ENCODE results near the gene COL24A1.
"Not testable (repeated sequence)": the region's sequence is repeated elsewhere in the genome, so short reads cannot be mapped to it uniquely, and the experiment has no call there.

Gene COL24A1

GRCh38 chr1:85888921-85889320 lies 267.7 kb downstream of the COL24A1 start:
- no peak for DNase-seq
- H3K4me1 Mint-ChIP-seq, result no peaks in the 10 kb centered on the region
- H3K27ac Mint-ChIP-seq, result no peak overlapping the region
- H3K27me3 Mint-ChIP-seq, result no peaks in the 10 kb centered on the region
- H3K9me3 Mint-ChIP-seq, result no peaks in the 10 kb centered on the region
- ATAC-seq, result no peak
- no peak overlapping the region for H3K4me3 Mint-ChIP-seq
- H3K36me3 Mint-ChIP-seq (ENCODE audit: low read depth), result no peaks in the 10 kb centered on the region

- Mint-ChIP-seq H3K9me3 (no peaks in the 10 kb centered on the region), H3K4me1 (no peaks in the 10 kb centered on the region), H3K4me3 (no peak overlapping the region), H3K27ac (no peak overlapping the region), H3K36me3 (ENCODE audit: low read depth) (no peaks in the 10 kb centered on the region), H3K27me3 (peaks cover 2% of the 10 kb centered on the region)
- DNase-seq (no peak), ATAC-seq (no peak)
Observed at GRCh38 chr1:85884372-85885035, 272.1 kb downstream of the COL24A1 start.

GRCh38 chr1:85867189-85867588 lies 289.4 kb downstream of the COL24A1 start:
- Mint-ChIP-seq H3K36me3 (ENCODE audit: low read depth) (no peaks in the 10 kb centered on the region), H3K27me3 (no peaks in the 10 kb centered on the region), H3K27ac (no peak overlapping the region), H3K4me3 (no peak overlapping the region), H3K9me3 (no peaks in the 10 kb centered on the region), H3K4me1 (no peaks in the 10 kb centered on the region)
- ATAC-seq, result no peak
- no peak for DNase-seq

GRCh38 chr1:85865213-85865612 lies 291.4 kb downstream of the COL24A1 start:
- DNase-seq, result no peak
- Mint-ChIP-seq H3K27ac (no peak overlapping the region), H3K4me3 (no peak overlapping the region), H3K27me3 (no peaks in the 10 kb centered on the region), H3K36me3 (ENCODE audit: low read depth) (no peaks in the 10 kb centered on the region), H3K4me1 (no peaks in the 10 kb centered on the region), H3K9me3 (peaks cover 4% of the 10 kb centered on the region)
- ATAC-seq, result no peak

GRCh38 chr1:85864727-85865126 lies 291.8 kb downstream of the COL24A1 start:
- peaks cover 4% of the 10 kb centered on the region for H3K9me3 Mint-ChIP-seq
- H3K4me1 Mint-ChIP-seq, result no peaks in the 10 kb centered on the region
- no peaks in the 10 kb centered on the region for H3K36me3 Mint-ChIP-seq (ENCODE audit: low read depth)
- no peak overlapping the region for H3K4me3 Mint-ChIP-seq
- DNase-seq, result no peak
- H3K27ac Mint-ChIP-seq, result no peak overlapping the region
- ATAC-seq, result no peak
- no peaks in the 10 kb centered on the region for H3K27me3 Mint-ChIP-seq

- not testable (repeated sequence) for ATAC-seq; H3K9me3 Mint-ChIP-seq; H3K27me3 Mint-ChIP-seq; H3K36me3 Mint-ChIP-seq (ENCODE audit: low read depth); DNase-seq; H3K4me3 Mint-ChIP-seq; H3K27ac Mint-ChIP-seq; H3K4me1 Mint-ChIP-seq
Observed at GRCh38 chr1:85863639-85864038, 292.9 kb downstream of the COL24A1 start.

GRCh38 chr1:85862456-85862855 lies 294.1 kb downstream of the COL24A1 start:
- no peaks in the 10 kb centered on the region for H3K27me3 Mint-ChIP-seq
- no peak overlapping the region for H3K27ac Mint-ChIP-seq
- H3K9me3 Mint-ChIP-seq, result peaks cover 4% of the 10 kb centered on the region
- DNase-seq (no peak), ATAC-seq (no peak)
- no peak overlapping the region for H3K4me3 Mint-ChIP-seq
- H3K4me1 Mint-ChIP-seq, result no peaks in the 10 kb centered on the region
- H3K36me3 Mint-ChIP-seq (ENCODE audit: low read depth), result no peaks in the 10 kb centered on the region

- no peak overlapping the region for H3K27ac Mint-ChIP-seq
- H3K9me3 Mint-ChIP-seq, result peaks cover 4% of the 10 kb centered on the region
- H3K4me1 Mint-ChIP-seq, result no peaks in the 10 kb centered on the region
- H3K27me3 Mint-ChIP-seq, result no peaks in the 10 kb centered on the region
- ATAC-seq (no peak), DNase-seq (no peak)
- H3K36me3 Mint-ChIP-seq (ENCODE audit: low read depth), result no peaks in the 10 kb centered on the region
- no peak overlapping the region for H3K4me3 Mint-ChIP-seq
Observed at GRCh38 chr1:85857991-85858390, 298.6 kb downstream of the COL24A1 start.

- no peaks in the 10 kb centered on the region for H3K9me3 Mint-ChIP-seq
- H3K36me3 Mint-ChIP-seq (ENCODE audit: low read depth), result no peaks in the 10 kb centered on the region
- DNase-seq, result no peak
- no peak overlapping the region for H3K27ac Mint-ChIP-seq
- H3K4me1 Mint-ChIP-seq, result no peaks in the 10 kb centered on the region
- ATAC-seq, result no peak
- no peak overlapping the region for H3K4me3 Mint-ChIP-seq
- no peaks in the 10 kb centered on the region for H3K27me3 Mint-ChIP-seq
Observed at GRCh38 chr1:85850238-85850637, 306.3 kb downstream of the COL24A1 start.

GRCh38 chr1:85849660-85850059 lies 306.9 kb downstream of the COL24A1 start:
- no peaks in the 10 kb centered on the region for H3K27me3 Mint-ChIP-seq
- H3K27ac Mint-ChIP-seq, result no peak overlapping the region
- H3K36me3 Mint-ChIP-seq (ENCODE audit: low read depth), result no peaks in the 10 kb centered on the region
- no peak for ATAC-seq
- DNase-seq, result no peak
- no peak overlapping the region for H3K4me3 Mint-ChIP-seq
- H3K9me3 Mint-ChIP-seq, result no peaks in the 10 kb centered on the region
- H3K4me1 Mint-ChIP-seq, result no peaks in the 10 kb centered on the region

- Mint-ChIP-seq H3K9me3 (no peaks in the 10 kb centered on the region), H3K36me3 (ENCODE audit: low read depth) (no peaks in the 10 kb centered on the region), H3K27ac (no peak overlapping the region), H3K4me1 (no peaks in the 10 kb centered on the region), H3K27me3 (no peaks in the 10 kb centered on the region), H3K4me3 (no peak overlapping the region)
- DNase-seq (no peak), ATAC-seq (no peak)
Observed at GRCh38 chr1:85847356-85847755, 309.2 kb downstream of the COL24A1 start.

- Mint-ChIP-seq H3K4me3 (no peak overlapping the region), H3K4me1 (no peaks in the 10 kb centered on the region), H3K27me3 (no peaks in the 10 kb centered on the region), H3K9me3 (no peaks in the 10 kb centered on the region), H3K27ac (no peak overlapping the region), H3K36me3 (ENCODE audit: low read depth) (no peaks in the 10 kb centered on the region)
- ATAC-seq (no peak), DNase-seq (no peak)
Observed at GRCh38 chr1:85846706-85847105, 309.9 kb downstream of the COL24A1 start.

GRCh38 chr1:85839459-85839858 lies 317.1 kb downstream of the COL24A1 start:
- no peak overlapping the region for H3K4me3 Mint-ChIP-seq
- H3K36me3 Mint-ChIP-seq (ENCODE audit: low read depth), result no peaks in the 10 kb centered on the region
- ATAC-seq (no peak), DNase-seq (no peak)
- no peaks in the 10 kb centered on the region for H3K27me3 Mint-ChIP-seq
- H3K27ac Mint-ChIP-seq, result no peak overlapping the region
- no peaks in the 10 kb centered on the region for H3K4me1 Mint-ChIP-seq
- H3K9me3 Mint-ChIP-seq, result no peaks in the 10 kb centered on the region

GRCh38 chr1:85838238-85838637 lies 318.3 kb downstream of the COL24A1 start:
- no peak for ATAC-seq
- no peaks in the 10 kb centered on the region for H3K4me1 Mint-ChIP-seq

GRCh38 chr1:85836736-85837135 lies 319.8 kb downstream of the COL24A1 start:
- DNase-seq, result no peak
- ATAC-seq, result no peak
- no peaks in the 10 kb centered on the region for H3K27me3 Mint-ChIP-seq
- H3K36me3 Mint-ChIP-seq (ENCODE audit: low read depth), result no peaks in the 10 kb centered on the region
- H3K27ac Mint-ChIP-seq, result no peak overlapping the region
- no peak overlapping the region for H3K4me3 Mint-ChIP-seq
- no peaks in the 10 kb centered on the region for H3K9me3 Mint-ChIP-seq
- no peaks in the 10 kb centered on the region for H3K4me1 Mint-ChIP-seq

More at GRCh38 chr1:85838238-85838637, 318.3 kb downstream of the COL24A1 start:
- no peaks in the 10 kb centered on the region for H3K36me3 Mint-ChIP-seq (ENCODE audit: low read depth)
- H3K27me3 Mint-ChIP-seq, result no peaks in the 10 kb centered on the region
- DNase-seq, result no peak
- no peak overlapping the region for H3K4me3 Mint-ChIP-seq
- H3K9me3 Mint-ChIP-seq, result no peaks in the 10 kb centered on the region
- H3K27ac Mint-ChIP-seq, result no peak overlapping the region

GRCh38 chr1:85833165-85833564 lies 323.4 kb downstream of the COL24A1 start:
- not testable (repeated sequence) for H3K36me3 Mint-ChIP-seq (ENCODE audit: low read depth); H3K27ac Mint-ChIP-seq; H3K27me3 Mint-ChIP-seq; ATAC-seq; H3K9me3 Mint-ChIP-seq; H3K4me1 Mint-ChIP-seq; H3K4me3 Mint-ChIP-seq; DNase-seq
